Testis (tissue), 3 donors: ENCODE data around the gene INSM2. TPM values are rescaled to one million over a fixed set of nuclear protein-coding genes. Genes with fewer than 3 reads are reported as not detected.

ENCODE experiments used
- DNase-seq: peaks from one replicate; pipeline ENCODE4 v3.0.0-alpha.2; 2019
- H3K27ac ChIP-seq, 2 donors: fragments of 200-600 bp; sonication (generic); one replicate each; pipeline ENCODE4 v1.5.1; 2019
- H3K27me3 ChIP-seq: fragments of 200-600 bp; sonication (generic); one replicate; pipeline ENCODE4 v1.5.1; 2019
- H3K36me3 ChIP-seq: fragments of 200-600 bp; sonication (generic); one replicate; pipeline ENCODE4 v1.5.1; 2017; ENCODE audit warnings: low read depth; ENCODE audit errors: missing control alignments
- H3K4me1 ChIP-seq: fragments of 200-600 bp; sonication (generic); one replicate; pipeline ENCODE4 v1.5.1; 2019
- H3K4me3 ChIP-seq, 2 donors: fragments of 200-600 bp; sonication (generic); one replicate each; pipeline ENCODE4 v1.5.1; 2017 to 2019
- H3K9me3 ChIP-seq: fragments of 200-600 bp; sonication (generic); one replicate; pipeline ENCODE4 v1.5.1; 2017
- POLR2A ChIP-seq: fragments of 450-650 bp; IDR thresholded peaks from one replicate; pipeline ENCODE4 v1.6.1; 2017; ENCODE audit warnings: antibody characterized with exemption, mild to moderate bottlenecking, moderate library complexity
- WGBS, 2 donors: methylation state at CpG; one replicate each; pipeline ENCODE4 v1.1.5; 2018; 5-methylcytosine and 5-hydroxymethylcytosine counted together
- intact Hi-C: fragments of 100-400 bp; cut with DNase I; formaldehyde crosslinking; loops from one replicate; pipeline ENCODE4 v1.15.1; 2023; ENCODE audit warnings: low total_unique reads
- polyA plus RNA-seq: library from polyadenylated mRNA; stranded (reverse); fragments of 350-450 nt; fragmentation: Illumina TruSeq; extraction: RNeasy Lipid Tissue Mini Kit (QIAGEN cat#74804); gene quantifications from one replicate; pipeline ENCODE4 v1.2.3, GENCODE V29; 2014; ENCODE audit warnings: low read depth, low replicate concordance; ENCODE audit not compliant: insufficient read depth
- total RNA-seq, 2 donors: library from RNA; depleted of rRNA; stranded (reverse); fragments of >200 nt; gene quantifications; one replicate each; pipeline ENCODE4 v1.2.3, GENCODE V29; 2016
- TF ChIP-seq, protein P1 (sequence below), 3 experiments: fragments of 450-650 bp in 2 of 3; fragments of 200-600 bp in 1 of 3; sonication (generic) in 1 of 3; IDR thresholded peaks; one replicate each; pipeline ENCODE4 v1.5.1; 2016 to 2019; ENCODE audit warnings: antibody characterized with exemption in 3 of 3, mild to moderate bottlenecking in 2 of 3, moderate library complexity in 1 of 3

The INSM2 gene
- total and polyA plus RNA-seq, 3 donors from 2014 or later, result 0.55 to 2.4 (median 2.3) TPM

- Histone ChIP-seq H3K27ac (no peak overlapping the region), H3K4me3 (no peak overlapping the region), H3K4me1 (peaks cover 17% of the 10 kb centered on the region), H3K9me3 (no peaks in the 10 kb centered on the region), H3K36me3 (no peaks in the 10 kb centered on the region), H3K27me3 (no peaks in the 10 kb centered on the region)
- 66 to 76% methylated on average over 1 of the region's 1 CpG for WGBS, 2 donors
- no peak for DNase-seq
- TF ChIP-seq POLR2A, result no peak
- TF ChIP-seq, protein P1, sequence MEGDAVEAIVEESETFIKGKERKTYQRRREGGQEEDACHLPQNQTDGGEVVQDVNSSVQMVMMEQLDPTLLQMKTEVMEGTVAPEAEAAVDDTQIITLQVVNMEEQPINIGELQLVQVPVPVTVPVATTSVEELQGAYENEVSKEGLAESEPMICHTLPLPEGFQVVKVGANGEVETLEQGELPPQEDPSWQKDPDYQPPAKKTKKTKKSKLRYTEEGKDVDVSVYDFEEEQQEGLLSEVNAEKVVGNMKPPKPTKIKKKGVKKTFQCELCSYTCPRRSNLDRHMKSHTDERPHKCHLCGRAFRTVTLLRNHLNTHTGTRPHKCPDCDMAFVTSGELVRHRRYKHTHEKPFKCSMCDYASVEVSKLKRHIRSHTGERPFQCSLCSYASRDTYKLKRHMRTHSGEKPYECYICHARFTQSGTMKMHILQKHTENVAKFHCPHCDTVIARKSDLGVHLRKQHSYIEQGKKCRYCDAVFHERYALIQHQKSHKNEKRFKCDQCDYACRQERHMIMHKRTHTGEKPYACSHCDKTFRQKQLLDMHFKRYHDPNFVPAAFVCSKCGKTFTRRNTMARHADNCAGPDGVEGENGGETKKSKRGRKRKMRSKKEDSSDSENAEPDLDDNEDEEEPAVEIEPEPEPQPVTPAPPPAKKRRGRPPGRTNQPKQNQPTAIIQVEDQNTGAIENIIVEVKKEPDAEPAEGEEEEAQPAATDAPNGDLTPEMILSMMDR (IDR thresholded peaks at IDR 0.05), result no peak
- intact Hi-C loops, result no loop called here
Measured at GRCh38 chr14:35531960-35532747, 1.8 kb upstream of the INSM2 start.

GRCh38 chr14:35532783-35533356 lies 1.1 kb upstream of the INSM2 start:
- Histone ChIP-seq H3K27me3 (no peaks in the 10 kb centered on the region), H3K9me3 (no peaks in the 10 kb centered on the region), H3K4me3 (peak overlapping the region in 1 of 2 donors; percentile 64), H3K36me3 (no peaks in the 10 kb centered on the region), H3K27ac (no peak overlapping the region), H3K4me1 (peaks cover 17% of the 10 kb centered on the region)
- intact Hi-C loops, result no loop called here
- TF ChIP-seq, protein P1 (IDR thresholded peaks at IDR 0.05), result no peak
- no peak for TF ChIP-seq POLR2A
- 12 to 13% methylated on average over 6 of the region's 6 CpGs for WGBS, 2 donors
- DNase-seq, result no peak

DNA sequence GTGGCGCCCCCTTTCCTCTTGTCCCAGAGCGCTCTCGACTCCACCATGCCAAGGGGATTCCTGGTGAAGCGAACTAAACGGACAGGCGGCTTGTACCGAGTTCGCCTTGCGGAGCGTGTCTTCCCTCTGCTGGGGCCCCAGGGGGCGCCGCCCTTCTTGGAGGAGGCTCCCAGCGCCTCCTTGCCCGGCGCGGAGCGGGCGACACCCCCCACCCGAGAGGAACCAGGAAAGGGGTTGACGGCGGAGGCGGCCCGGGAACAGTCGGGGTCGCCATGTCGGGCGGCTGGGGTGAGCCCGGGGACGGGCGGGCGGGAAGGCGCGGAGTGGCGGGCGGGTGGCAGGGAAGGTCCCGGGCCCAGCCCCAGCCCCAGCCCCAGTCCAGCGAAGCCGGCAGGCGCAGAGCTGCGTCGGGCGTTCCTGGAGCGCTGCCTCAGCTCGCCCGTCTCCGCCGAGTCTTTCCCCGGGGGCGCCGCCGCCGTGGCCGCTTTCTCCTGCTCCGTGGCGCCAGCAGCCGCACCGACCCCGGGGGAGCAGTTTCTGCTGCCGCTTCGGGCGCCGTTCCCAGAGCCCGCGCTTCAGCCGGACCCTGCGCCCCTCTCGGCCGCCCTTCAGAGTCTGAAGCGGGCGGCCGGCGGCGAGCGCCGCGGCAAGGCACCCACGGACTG lies 376 bp downstream of the INSM2 start:
- intact Hi-C loops, result no loop called here
- no peaks in the 10 kb centered on the region for H3K36me3 ChIP-seq
- TF ChIP-seq, protein P1 (IDR thresholded peaks at IDR 0.05), result no peak
- TF ChIP-seq POLR2A, result no peak
- no peaks in the 10 kb centered on the region for H3K27me3 ChIP-seq
- H3K9me3 ChIP-seq, result no peaks in the 10 kb centered on the region
- H3K4me1 ChIP-seq, result peaks cover 17% of the 10 kb centered on the region
- DNase-seq, result no peak
- H3K4me3 ChIP-seq, result peak overlapping the region; percentile 55 to 64
- H3K27ac ChIP-seq, result no peak overlapping the region
- 2% methylated on average over 77 of the region's 77 CpGs; no CpG with 5 or more reads in 1 of the 2 donors for WGBS, 2 donors

DNA sequence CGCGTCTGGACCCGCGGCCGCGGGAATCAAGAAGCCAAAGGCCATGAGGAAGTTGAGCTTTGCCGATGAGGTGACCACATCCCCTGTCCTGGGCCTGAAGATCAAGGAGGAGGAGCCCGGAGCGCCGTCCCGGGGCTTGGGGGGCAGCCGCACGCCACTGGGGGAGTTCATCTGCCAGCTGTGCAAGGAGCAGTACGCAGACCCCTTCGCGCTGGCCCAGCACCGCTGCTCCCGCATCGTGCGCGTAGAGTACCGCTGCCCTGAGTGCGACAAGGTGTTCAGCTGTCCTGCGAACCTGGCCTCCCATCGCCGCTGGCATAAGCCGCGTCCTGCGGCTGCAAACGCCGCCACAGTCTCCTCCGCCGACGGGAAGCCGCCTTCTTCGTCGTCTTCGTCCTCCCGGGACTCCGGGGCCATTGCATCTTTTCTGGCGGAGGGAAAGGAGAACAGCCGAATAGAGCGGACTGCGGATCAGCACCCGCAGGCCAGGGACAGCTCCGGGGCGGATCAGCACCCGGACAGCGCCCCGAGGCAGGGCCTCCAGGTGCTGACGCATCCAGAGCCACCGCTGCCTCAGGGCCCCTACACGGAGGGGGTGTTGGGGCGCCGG lies 1.0 kb downstream of the INSM2 start:
- no peak overlapping the region for H3K27ac ChIP-seq
- intact Hi-C loops, result no loop called here
- TF ChIP-seq POLR2A, result no peak
- TF ChIP-seq, protein P1 (IDR thresholded peaks at IDR 0.05), result no peak
- 0 to 6% methylated on average over 23 to 54 of the region's 55 CpGs for WGBS, 2 donors
- peak; percentile 74 for DNase-seq
- H3K4me1 ChIP-seq, result peaks cover 17% of the 10 kb centered on the region
- H3K36me3 ChIP-seq, result no peaks in the 10 kb centered on the region
- H3K4me3 ChIP-seq, result peak overlapping the region; percentile 55 to 64
- no peaks in the 10 kb centered on the region for H3K9me3 ChIP-seq
- no peaks in the 10 kb centered on the region for H3K27me3 ChIP-seq
